Psoas muscle (tissue), 8 donors: ENCODE data around the gene PDE1C. TPM values are rescaled to one million over a fixed set of nuclear protein-coding genes. Genes with fewer than 3 reads are reported as not detected.

Experiments
- ATAC-seq, 4 donors: fragments of 200-7000 bp; cut with Tn5 transposase; one replicate each; pipeline ENCODE4 v1.9.1; 2020; ENCODE audit warnings: moderate library complexity in 3 of 4, mild to moderate bottlenecking in 2 of 4
- DNase-seq, 2 donors: peaks; one replicate each; pipeline ENCODE4 v3.0.0-alpha.2; 2020
- H3K27ac ChIP-seq: fragments of 200-600 bp; one replicate; pipeline ENCODE4 v1.8.0; 2022
- H3K27me3 ChIP-seq, 3 donors: fragments of 200-600 bp in 1 of 3; one replicate each; pipeline versions ENCODE4 v1.6.1 to v1.8.0; 2013 to 2022; ENCODE audit warnings: low read length in 2 of 3, mild to moderate bottlenecking in 2 of 3, moderate library complexity in 1 of 3; ENCODE audit not compliant: insufficient read depth in 3 of 3
- H3K36me3 ChIP-seq, 2 donors: fragments of 200-600 bp in 1 of 2; one replicate each; pipeline versions ENCODE4 v1.6.1 to v1.8.0; 2013 to 2022; ENCODE audit warnings: low read depth in 1 of 2, mild to moderate bottlenecking in 1 of 2, moderate library complexity in 1 of 2; ENCODE audit not compliant: insufficient read depth in 1 of 2
- H3K4me1 ChIP-seq: fragments of 200-600 bp; one replicate; pipeline ENCODE4 v1.8.0; 2022
- H3K4me3 ChIP-seq: fragments of 200-600 bp; one replicate; pipeline ENCODE4 v1.8.0; 2022; ENCODE audit warnings: mild to moderate bottlenecking
- H3K9me3 ChIP-seq: fragments of 200-600 bp; one replicate; pipeline ENCODE4 v1.8.0; 2022
- WGBS, 3 donors: extraction: QIAGEN DNeasy Blood & Tissue Kit; methylation state at CpG; one replicate each; pipeline versions ENCODE4 v1.1.6 to v1.1.7; 2013; 5-methylcytosine and 5-hydroxymethylcytosine counted together
- intact Hi-C, 2 donors: fragments of 100-400 bp; cut with DNase I; formaldehyde crosslinking; loops; one replicate each; pipeline versions ENCODE4 v1.11.0 to v1.14.2; 2022
- polyA plus RNA-seq, 3 donors: library from polyadenylated mRNA; stranded (reverse); fragments of 200-250 nt; gene quantifications; one replicate each; pipeline ENCODE4 v1.2.3, GENCODE V29; 2013
- total RNA-seq, 4 donors: library from RNA; stranded (reverse); fragmentation: NEBNext Ultra II Directional in 2 of 4; extraction: Animal tissue kit (Norgen Biotek cat#: 25700) in 2 of 4; gene quantifications; one replicate each; pipeline versions ENCODE4 v1.2.1 to v1.2.4, GENCODE V29; 2021 to 2023
- TF ChIP-seq, protein P1 (sequence below): fragments of 200-600 bp; IDR thresholded peaks from one replicate; pipeline ENCODE4 v1.8.0; 2022; ENCODE audit warnings: antibody characterized with exemption
- donor health status: healthy with polysubstance abuse.
- donor health status: DM: no; HTN: no; CAD: no; lungs with moderate emphysema.
- donor health status: Bipolar disorder and iron deficiency.
- donor health status: healthy.
- donor health status: DM: yes; HTN: yes; CAD: no.
- donor health status: DM: no; HTN: no; CAD: no.
- donor health status: DM: no; HTN: no; CAD: no.
- donor health status: DM: yes; HTN: yes; CAD: no.

PDE1C gene
- total and polyA plus RNA-seq, 7 donors, result 0.20 to 1.9 (median 0.64) TPM

DNA sequence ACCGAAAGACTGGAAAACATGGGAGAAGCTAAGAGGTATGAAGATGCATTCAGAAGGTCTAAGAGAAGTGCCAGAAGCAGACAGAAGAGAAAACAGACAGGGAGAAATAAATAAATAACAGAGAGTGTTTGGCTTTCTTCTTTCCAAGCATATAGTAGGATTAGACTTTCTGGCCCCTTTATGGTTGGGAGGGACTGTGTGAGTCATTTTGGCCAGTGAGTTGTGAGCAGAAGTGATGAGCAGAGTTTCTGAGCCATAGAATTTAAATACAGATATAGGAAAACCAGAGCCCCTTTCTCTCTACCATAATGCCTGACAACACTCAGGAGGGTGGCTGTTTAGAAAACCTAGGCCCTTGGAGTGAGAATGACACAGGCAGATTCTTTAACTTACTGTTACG is 212.2 kb downstream of the PDE1C start:
- Histone ChIP-seq H3K27ac (no peak overlapping the region), H3K9me3 (no peaks in the 10 kb centered on the region), H3K4me1 (no peaks in the 10 kb centered on the region), H3K36me3 (no peaks in the 10 kb centered on the region), H3K27me3 (no peaks in the 10 kb centered on the region), H3K4me3 (no peak overlapping the region)
- 93 to 95% (median 94%) methylated on average over 2 of the region's 2 CpGs for WGBS, 3 donors
- DNase-seq, result no peak
- ATAC-seq, result no peak
- TF ChIP-seq, protein P1, sequence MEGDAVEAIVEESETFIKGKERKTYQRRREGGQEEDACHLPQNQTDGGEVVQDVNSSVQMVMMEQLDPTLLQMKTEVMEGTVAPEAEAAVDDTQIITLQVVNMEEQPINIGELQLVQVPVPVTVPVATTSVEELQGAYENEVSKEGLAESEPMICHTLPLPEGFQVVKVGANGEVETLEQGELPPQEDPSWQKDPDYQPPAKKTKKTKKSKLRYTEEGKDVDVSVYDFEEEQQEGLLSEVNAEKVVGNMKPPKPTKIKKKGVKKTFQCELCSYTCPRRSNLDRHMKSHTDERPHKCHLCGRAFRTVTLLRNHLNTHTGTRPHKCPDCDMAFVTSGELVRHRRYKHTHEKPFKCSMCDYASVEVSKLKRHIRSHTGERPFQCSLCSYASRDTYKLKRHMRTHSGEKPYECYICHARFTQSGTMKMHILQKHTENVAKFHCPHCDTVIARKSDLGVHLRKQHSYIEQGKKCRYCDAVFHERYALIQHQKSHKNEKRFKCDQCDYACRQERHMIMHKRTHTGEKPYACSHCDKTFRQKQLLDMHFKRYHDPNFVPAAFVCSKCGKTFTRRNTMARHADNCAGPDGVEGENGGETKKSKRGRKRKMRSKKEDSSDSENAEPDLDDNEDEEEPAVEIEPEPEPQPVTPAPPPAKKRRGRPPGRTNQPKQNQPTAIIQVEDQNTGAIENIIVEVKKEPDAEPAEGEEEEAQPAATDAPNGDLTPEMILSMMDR, result no peak
- intact Hi-C loops, result no loop called here

- intact Hi-C loops, result no loop called here
- Histone ChIP-seq H3K27me3 (no peaks in the 10 kb centered on the region), H3K4me3 (no peak overlapping the region), H3K4me1 (no peaks in the 10 kb centered on the region), H3K36me3 (no peaks in the 10 kb centered on the region), H3K9me3 (no peaks in the 10 kb centered on the region), H3K27ac (no peak overlapping the region)
- TF ChIP-seq, protein P1, result no peak
- ATAC-seq, result no peak
- WGBS, 3 donors, result 80 to 88% (median 84%) methylated on average over 2 of the region's 2 CpGs
- DNase-seq, result no peak
Measured at GRCh38 chr7:31857172-31857571, 213.0 kb downstream of the PDE1C start.

GRCh38 chr7:31856337-31856736 is 213.9 kb downstream of the PDE1C start:
- Histone ChIP-seq H3K4me1 (no peaks in the 10 kb centered on the region), H3K36me3 (no peaks in the 10 kb centered on the region), H3K27ac (no peak overlapping the region), H3K27me3 (no peaks in the 10 kb centered on the region), H3K4me3 (no peak overlapping the region), H3K9me3 (no peaks in the 10 kb centered on the region)
- TF ChIP-seq, protein P1, result no peak
- WGBS, 3 donors, result 69 to 84% (median 82%) methylated on average over 4 of the region's 4 CpGs
- DNase-seq (no peak), ATAC-seq (no peak)
- intact Hi-C loops, result no loop called here

- no peak for DNase-seq
- Histone ChIP-seq H3K4me3 (no peak overlapping the region), H3K4me1 (no peaks in the 10 kb centered on the region), H3K9me3 (no peaks in the 10 kb centered on the region), H3K27me3 (no peaks in the 10 kb centered on the region), H3K27ac (no peak overlapping the region), H3K36me3 (no peaks in the 10 kb centered on the region)
- intact Hi-C loops, result no loop called here
- no peak for ATAC-seq
- TF ChIP-seq, protein P1, result no peak
- WGBS, 3 donors, result 64 to 67% (median 66%) methylated on average over 1 of the region's 1 CpG
Measured at GRCh38 chr7:31855530-31855929, 214.7 kb downstream of the PDE1C start.

- no peaks in the 10 kb centered on the region for H3K9me3 ChIP-seq
- no peaks in the 10 kb centered on the region for H3K4me1 ChIP-seq
- H3K36me3 ChIP-seq, result no peaks in the 10 kb centered on the region
- no peak for ATAC-seq
- WGBS, 3 donors, result 81 to 89% (median 88%) methylated on average over 5 of the region's 5 CpGs
- no peaks in the 10 kb centered on the region for H3K27me3 ChIP-seq
- intact Hi-C loops, result no loop called here
- TF ChIP-seq, protein P1, result no peak
- DNase-seq, result no peak
- H3K27ac ChIP-seq, result no peak overlapping the region
- no peak overlapping the region for H3K4me3 ChIP-seq
Measured at GRCh38 chr7:31853380-31853779, 216.8 kb downstream of the PDE1C start.
